HepG2 (cell line): ENCODE data around the gene UTF1.

Experiments
- RFXAP ChIP-seq: sonication (generic); formaldehyde crosslinking; IDR thresholded peaks from 2 replicates; pipeline ENCODE4 v1.4.0; 2020; ENCODE audit warnings: missing genetic modification reagents, borderline replicate concordance
- ZNF24 ChIP-seq: fragments of 450-650 bp; IDR thresholded peaks from 2 replicates; pipeline ENCODE4 v1.6.1; 2017; ENCODE audit warnings: antibody characterized with exemption, mild to moderate bottlenecking

DNA sequence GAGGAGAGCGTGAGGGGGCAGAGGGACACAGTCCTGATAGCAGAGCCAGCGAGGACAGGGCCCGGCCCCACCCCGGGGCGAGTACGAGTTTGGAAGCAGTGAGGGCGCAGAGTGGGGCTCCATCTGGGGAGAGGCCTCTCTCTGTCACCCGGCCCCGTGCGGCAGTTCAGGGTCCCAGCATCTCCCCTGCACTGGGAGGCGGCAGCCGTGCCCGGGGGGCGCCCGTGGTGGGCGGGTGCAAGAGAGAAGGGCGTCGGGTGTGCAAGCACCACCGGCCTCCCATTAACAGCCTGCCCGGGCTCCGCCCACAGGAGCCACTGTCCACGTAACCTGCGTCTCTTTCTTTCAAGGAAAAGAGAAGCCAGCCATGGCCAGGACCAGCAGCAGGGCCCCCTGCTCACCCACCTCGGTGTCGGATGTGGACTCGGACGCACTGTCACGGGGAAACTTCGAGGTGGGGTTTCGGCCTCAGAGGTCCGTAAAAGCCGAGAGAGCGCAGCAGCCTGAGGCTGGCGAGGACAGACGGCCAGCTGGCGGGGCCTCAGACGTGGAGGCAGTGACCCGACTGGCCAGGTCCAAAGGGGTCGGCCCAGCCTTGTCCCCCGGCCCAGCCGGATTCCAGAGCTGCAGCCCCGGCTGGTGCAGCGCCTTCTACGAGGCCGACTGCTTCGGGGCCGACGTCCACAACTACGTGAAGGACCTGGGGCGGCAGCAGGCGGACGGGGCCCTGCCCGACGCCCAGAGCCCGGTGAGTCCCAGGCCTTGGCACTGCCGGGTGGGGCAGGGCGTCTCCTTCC lies 28.7 kb upstream of the UTF1 start:
- TF ChIP-seq ZNF24 (no peak), RFXAP (CRISPR knock-in tag) (no peak)
